ENCODE results near the gene CEL.
"Not testable (repeated sequence)": the region's sequence is repeated elsewhere in the genome, so short reads cannot be mapped to it uniquely, and the experiment has no call there.

The CEL gene

GRCh38 chr9:133073086-133074014 is 11.6 kb downstream of the CEL start:
- POLR2A ChIA-PET (ENCODE audit: low non-redundant PET) = no interaction called here
- no peak for TF ChIP-seq CTCF (conservative IDR thresholded peaks at IDR 0.05; ENCODE audit: low read depth)
- DNase-seq (ENCODE audit: low spot score) = no peak
- peak overlapping the region; percentile 1; the same call in 1 of the 2 replicates for H3K27ac ChIP-seq
- CTCF ChIA-PET = interaction anchor here (0.7 to 0.9 kb wide), 2 partner anchors 74 to 656 kb away, joined by 3 read pairs; no protein-coding TSS in a partner anchor

GRCh38 chr9:133074111-133074651 is 12.4 kb downstream of the CEL start:
- TF ChIP-seq CTCF (conservative IDR thresholded peaks at IDR 0.05; ENCODE audit: low read depth) = no peak
- CTCF ChIA-PET = interaction anchor here (0.7 to 1.0 kb wide), 4 partner anchors 68 to 657 kb away, joined by 3 to 4 read pairs (median 3); no protein-coding TSS in a partner anchor
- H3K27ac ChIP-seq = no peak overlapping the region
- POLR2A ChIA-PET (ENCODE audit: low non-redundant PET) = no interaction called here
- no peak for DNase-seq (ENCODE audit: low spot score)

- POLR2A ChIA-PET (ENCODE audit: low non-redundant PET) = no interaction called here
- no peak for TF ChIP-seq CTCF (conservative IDR thresholded peaks at IDR 0.05; ENCODE audit: low read depth)
- CTCF ChIA-PET = interaction anchor here (1.0 to 1.5 kb wide), 5 partner anchors 9 to 82 kb away, joined by 3 to 6 read pairs (median 4); no protein-coding TSS in a partner anchor
- H3K27ac ChIP-seq = no peak overlapping the region
- no peak for DNase-seq (ENCODE audit: low spot score)
Observed at GRCh38 chr9:133075925-133076630, 14.3 kb downstream of the CEL start.

DNA sequence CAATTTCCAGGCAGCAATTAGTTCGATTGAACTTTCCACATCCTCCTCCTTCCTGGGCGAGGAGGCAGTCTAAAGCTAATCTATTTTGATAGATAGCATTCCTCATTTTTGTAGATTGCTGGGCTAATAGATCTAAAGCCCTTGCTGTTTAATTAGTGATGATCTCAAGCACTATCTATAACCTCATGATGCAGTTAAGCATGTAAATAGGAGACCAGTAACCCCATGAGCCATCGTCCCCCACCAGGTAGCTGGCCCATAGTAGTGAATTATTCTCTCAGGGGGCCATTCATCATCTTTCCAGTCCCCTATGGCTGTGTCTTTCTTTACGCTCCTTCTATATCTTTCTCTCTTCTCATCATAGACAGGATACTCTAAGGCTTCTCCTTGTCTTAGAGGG is 14.9 kb downstream of the CEL start:
- DNase-seq (ENCODE audit: low spot score) = no peak
- ChIA-PET POLR2A (ENCODE audit: low non-redundant PET) (no interaction called here), CTCF (interaction anchor here (1.1 to 1.7 kb wide), 3 partner anchors 28 to 82 kb away, joined by 3 to 8 read pairs (median 4); no protein-coding TSS in a partner anchor)
- TF ChIP-seq CTCF (conservative IDR thresholded peaks at IDR 0.05; ENCODE audit: low read depth) = no peak
- no peak overlapping the region for H3K27ac ChIP-seq

GRCh38 chr9:133078486-133078885 is 16.7 kb downstream of the CEL start:
- POLR2A ChIA-PET (ENCODE audit: low non-redundant PET) = no interaction called here
- TF ChIP-seq CTCF (conservative IDR thresholded peaks at IDR 0.05; ENCODE audit: low read depth) = no peak
- H3K27ac ChIP-seq = no peak overlapping the region
- no peak for DNase-seq (ENCODE audit: low spot score)
- CTCF ChIA-PET = interaction anchor here (1.0 to 1.5 kb wide), 2 partner anchors 56 to 69 kb away, joined by 3 to 4 read pairs; no protein-coding TSS in a partner anchor

DNA sequence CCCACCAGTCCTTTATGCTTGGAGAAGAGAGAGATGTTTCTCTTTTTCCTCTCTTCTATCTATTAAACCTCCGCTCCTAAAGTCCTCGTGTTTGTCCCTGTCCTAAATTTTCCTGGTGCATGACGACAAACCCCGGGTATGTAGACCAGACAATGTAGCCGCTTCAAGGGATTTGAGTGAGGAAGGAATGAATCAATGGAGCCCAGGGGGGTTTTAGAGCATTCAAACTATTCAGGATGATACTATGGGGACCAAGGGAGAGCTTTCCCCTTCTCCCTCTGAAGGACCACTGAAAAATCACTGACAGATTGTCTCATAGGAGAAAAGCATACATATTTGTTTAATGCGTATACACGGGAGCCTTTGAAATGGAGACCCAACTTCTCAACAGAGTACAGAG is 18.4 kb downstream of the CEL start:
- H3K27ac ChIP-seq = no peak overlapping the region
- CTCF ChIA-PET = interaction anchor here (0.6 kb wide), 1 partner anchor 22 kb away, joined by 4 read pairs; no protein-coding TSS in a partner anchor
- no peak for TF ChIP-seq CTCF (conservative IDR thresholded peaks at IDR 0.05; ENCODE audit: low read depth)
- DNase-seq (ENCODE audit: low spot score) = no peak
- POLR2A ChIA-PET (ENCODE audit: low non-redundant PET) = no interaction called here

- DNase-seq (ENCODE audit: low spot score); POLR2A ChIA-PET (ENCODE audit: low non-redundant PET); H3K27ac ChIP-seq: not testable (repeated sequence)
- CTCF ChIA-PET = interaction anchor here (0.7 kb wide), 1 partner anchor 40 kb away, joined by 3 read pairs; the partner anchor contains the start of gene RALGDS
Observed at GRCh38 chr9:133080786-133081779, 19.3 kb downstream of the CEL start.
